HG03565 (cell line): ENCODE measurements around the gene CEP170B.

ENCODE experiments used
- ATAC-seq: cut with Tn5 transposase; IDR thresholded peaks from one replicate; pipeline ENCODE4 v1.9.1; 2021; ENCODE audit warnings: mild to moderate bottlenecking, moderate library complexity; ENCODE audit not compliant: unreplicated experiment

Gene CEP170B

GRCh38 chr14:104929268-104930230 lies 64.5 kb downstream of the CEP170B start:
- ATAC-seq = no peak

GRCh38 chr14:104930526-104931303 lies 65.6 kb downstream of the CEP170B start:
- ATAC-seq = no peak

- no peak for ATAC-seq
Measured at GRCh38 chr14:104931304-104931770, 66.3 kb downstream of the CEP170B start.

GRCh38 chr14:104931771-104932675 lies 67.0 kb downstream of the CEP170B start:
- ATAC-seq = no peak

GRCh38 chr14:104932676-104933631 lies 67.9 kb downstream of the CEP170B start:
- no peak for ATAC-seq

GRCh38 chr14:104933746-104934733 lies 69.0 kb downstream of the CEP170B start:
- ATAC-seq = no peak

GRCh38 chr14:104935026-104935650 lies 70.1 kb downstream of the CEP170B start:
- no peak for ATAC-seq

- ATAC-seq = no peak
Measured at GRCh38 chr14:104935955-104936354, 70.9 kb downstream of the CEP170B start.

- ATAC-seq = no peak
Measured at GRCh38 chr14:104936361-104937155, 71.5 kb downstream of the CEP170B start.

- ATAC-seq = no peak
Measured at GRCh38 chr14:104937161-104937560, 72.1 kb downstream of the CEP170B start.

GRCh38 chr14:104937694-104938365 lies 72.8 kb downstream of the CEP170B start:
- no peak for ATAC-seq

GRCh38 chr14:104938436-104938835 lies 73.4 kb downstream of the CEP170B start:
- no peak for ATAC-seq

GRCh38 chr14:104938960-104939359 lies 73.9 kb downstream of the CEP170B start:
- ATAC-seq = no peak

GRCh38 chr14:104939666-104940410 lies 74.8 kb downstream of the CEP170B start:
- ATAC-seq = no peak

GRCh38 chr14:104940526-104941150 lies 75.6 kb downstream of the CEP170B start:
- no peak for ATAC-seq
